HG03354 (cell line): ENCODE results near the gene UGT1A5.

Experiments
- ATAC-seq: cut with Tn5 transposase; IDR thresholded peaks from one replicate; pipeline ENCODE4 v1.9.1; 2021; ENCODE audit warnings: mild to moderate bottlenecking; ENCODE audit not compliant: unreplicated experiment, poor library complexity, severe bottlenecking

UGT1A5 gene

GRCh38 chr2:233712611-233713261 lies at the start of gene UGT1A5:
Gene UGT1A5 (plus strand): TSS chr2:233712907. CDS start chr2:233712992, 85 bp downstream.
- ATAC-seq = no peak

- ATAC-seq = no peak
These were observed 48.8 kb upstream of the UGT1A5 start for GRCh38 chr2:233663911-233664310.

DNA sequence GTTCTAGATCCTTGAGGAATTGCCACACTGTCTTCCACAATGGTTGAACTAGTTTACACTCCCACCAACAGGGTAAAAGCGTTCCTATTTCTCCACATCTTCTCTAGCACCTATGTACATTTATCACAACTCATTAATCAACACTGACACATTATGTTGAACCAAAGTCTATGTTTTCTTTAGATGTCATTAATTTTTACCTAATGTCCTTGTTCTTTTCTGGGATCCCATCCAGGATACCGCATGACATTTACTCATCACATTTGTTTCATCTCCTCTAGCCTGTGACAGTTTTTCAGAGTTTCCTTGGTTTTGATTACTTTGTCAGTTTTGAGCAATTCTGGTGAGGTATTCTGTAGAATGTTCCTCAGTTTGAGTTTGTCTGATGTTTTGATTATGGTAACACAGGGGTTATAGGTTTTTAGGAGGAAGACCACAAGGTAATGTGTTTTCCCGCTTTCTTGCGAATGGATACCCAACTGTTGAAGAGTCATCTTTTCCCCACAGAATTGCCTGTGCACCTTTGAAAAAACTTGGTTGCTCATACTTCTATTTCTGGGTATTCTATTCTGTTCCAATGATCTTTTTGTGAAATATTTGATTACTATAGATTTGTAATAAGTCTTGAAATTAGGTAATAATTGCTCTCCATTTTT lies 44.0 kb upstream of the UGT1A5 start:
- no peak for ATAC-seq

DNA sequence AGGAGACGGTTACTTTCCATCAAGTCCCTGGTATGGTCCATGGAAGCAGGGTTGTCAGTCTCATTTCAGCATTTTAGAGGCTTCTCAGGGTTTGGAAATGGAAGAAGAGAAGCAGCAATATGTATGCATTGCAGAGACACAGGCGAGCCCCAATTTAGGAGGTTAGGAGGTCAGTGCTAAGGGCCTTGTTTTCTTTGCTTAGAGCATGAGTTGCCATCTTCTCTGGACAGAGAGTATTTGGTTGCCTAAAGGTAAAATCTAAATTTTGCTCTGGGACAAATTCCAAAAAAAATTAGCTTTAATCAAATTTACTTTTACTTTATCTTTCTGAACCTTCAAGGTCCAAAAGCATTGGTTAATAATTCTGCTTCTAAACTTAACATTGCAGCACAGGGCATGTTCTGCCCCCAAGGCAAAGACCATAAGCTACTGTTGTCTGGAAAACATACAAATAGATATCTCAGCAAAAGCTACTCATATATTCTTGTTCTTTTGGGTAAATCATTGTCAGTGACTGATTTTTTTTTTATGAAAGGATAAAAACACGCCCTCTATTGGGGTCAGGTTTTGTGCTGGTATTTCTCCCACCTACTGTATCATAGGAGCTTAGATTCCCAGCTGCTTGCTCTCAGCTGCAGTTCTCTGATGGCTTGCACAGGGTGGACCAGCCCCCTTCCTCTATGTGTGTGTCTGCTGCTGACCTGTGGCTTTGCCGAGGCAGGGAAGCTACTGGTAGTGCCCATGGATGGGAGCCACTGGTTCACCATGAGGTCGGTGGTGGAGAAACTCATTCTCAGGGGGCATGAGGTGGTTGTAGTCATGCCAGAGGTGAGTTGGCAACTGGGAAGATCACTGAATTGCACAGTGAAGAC lies 41.2 kb upstream of the UGT1A5 start, which contains the start of gene UGT1A9:
UGT1A9 (plus strand) TSS at position 609 of the 872 bp plus-strand sequence; CDS start at position 646, 37 bp downstream.
- no peak for ATAC-seq

- ATAC-seq = no peak
These were observed 39.8 kb upstream of the UGT1A5 start for GRCh38 chr2:233672886-233673285.

DNA sequence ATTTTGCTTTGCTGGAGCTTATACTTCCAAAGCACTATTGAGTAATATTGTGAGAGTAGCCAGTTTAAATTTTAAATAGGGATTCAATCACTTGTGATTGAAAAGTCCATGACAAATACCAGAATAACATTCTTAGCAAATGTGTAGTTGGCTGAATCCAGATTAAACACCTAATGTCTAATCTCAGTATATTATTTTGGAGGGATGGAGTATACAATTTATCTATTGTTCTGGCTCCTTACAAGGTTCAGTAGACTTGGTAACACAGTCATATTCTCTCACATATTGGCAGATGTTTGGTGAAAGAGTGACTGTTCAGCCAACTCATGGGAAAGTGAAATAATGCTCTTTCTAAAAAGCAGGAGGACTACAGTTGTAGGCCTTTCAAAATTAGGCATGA lies 38.8 kb upstream of the UGT1A5 start:
- no peak for ATAC-seq

DNA sequence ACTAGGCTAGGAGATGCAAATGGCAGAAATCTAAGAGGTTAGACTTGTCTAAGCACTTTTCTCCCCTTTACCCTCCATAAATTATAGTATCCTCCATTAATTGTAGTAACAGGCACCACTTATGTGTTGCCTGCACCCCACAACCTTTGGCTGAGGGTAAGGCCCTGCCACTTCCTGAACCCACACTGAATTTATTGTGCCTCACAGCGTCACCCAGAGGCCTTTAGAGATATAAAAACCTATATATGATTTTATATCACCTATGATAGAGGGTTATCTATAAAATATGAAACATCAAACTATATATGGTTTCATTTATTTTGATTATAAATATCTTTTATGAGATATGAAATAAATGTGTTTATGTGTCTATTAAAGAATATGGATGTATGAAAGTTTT lies 38.4 kb upstream of the UGT1A5 start:
- ATAC-seq = no peak

- no peak for ATAC-seq
These were observed 37.7 kb upstream of the UGT1A5 start for GRCh38 chr2:233674995-233675394.

- no peak for ATAC-seq
These were observed 36.7 kb upstream of the UGT1A5 start for GRCh38 chr2:233676046-233676445.

DNA sequence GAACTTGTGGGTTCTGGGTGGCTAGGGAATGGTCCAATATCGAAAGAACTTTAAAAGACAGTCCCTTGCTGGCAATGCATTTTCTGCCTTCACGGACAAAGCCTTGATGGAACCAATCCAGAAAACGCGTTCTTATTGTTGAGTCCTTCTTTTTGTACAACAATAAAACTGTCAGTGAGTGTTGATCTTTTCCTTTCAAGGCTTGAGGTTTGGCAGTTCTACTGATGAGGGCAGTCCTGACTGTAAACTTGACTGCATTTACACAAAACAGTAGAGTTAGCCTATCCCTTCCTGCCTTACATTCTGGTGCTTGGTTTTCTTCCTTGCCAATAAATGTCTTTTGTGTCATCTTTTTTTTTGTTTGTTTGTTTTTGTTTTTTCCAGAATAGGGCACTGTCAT lies 33.5 kb upstream of the UGT1A5 start:
- ATAC-seq = no peak

DNA sequence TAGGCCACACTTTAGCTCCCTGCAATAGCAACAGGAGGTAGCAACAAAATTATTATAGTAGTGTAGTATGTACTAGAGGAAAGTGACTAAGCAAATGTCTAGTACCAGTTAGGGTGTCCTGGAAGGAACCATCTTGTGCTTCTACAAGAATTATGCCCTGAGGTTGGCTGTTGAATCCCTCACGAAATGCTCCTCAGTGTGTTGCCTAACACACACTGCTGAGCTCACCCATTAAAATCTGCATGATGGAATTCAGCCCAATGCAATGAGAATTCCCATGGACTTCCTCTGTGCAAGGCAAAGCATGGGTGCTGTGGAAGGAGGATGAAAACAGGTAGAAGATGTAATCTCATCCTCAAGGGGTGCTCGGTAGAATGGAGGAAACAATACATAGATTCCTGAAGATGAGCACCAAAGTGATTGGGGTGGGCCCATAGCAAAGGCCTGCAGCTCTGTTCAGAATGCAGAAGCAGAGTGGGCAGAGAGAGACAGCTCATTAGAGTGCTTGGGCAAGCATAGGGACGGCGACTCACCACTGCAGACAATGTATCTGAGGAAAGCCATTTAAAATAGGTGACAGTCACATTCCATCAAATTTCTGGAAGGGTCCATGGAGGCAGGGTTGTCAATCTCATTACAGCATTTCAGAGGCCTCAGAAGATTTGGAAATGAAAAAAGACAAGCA lies 32.2 kb upstream of the UGT1A5 start:
- ATAC-seq = no peak

DNA sequence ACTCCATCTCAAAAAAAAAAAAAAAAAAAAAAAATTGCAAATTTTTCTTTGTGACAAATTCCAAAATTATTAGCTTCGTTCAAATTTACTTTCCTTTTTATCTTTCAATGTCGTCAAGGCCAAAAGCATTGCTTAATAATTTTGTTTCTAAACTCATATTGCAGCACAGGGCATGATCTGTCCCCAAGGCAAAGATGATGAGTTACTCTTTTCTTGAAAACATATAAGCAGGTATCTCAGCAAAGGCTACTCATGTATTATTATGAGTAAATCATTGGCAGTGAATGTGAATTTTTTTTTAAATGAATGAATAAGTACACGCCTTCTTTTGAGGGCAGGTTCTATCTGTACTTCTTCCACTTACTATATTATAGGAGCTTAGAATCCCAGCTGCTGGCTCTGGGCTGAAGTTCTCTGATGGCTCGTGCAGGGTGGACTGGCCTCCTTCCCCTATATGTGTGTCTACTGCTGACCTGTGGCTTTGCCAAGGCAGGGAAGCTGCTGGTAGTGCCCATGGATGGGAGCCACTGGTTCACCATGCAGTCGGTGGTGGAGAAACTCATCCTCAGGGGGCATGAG lies 31.1 kb upstream of the UGT1A5 start, which contains the start of gene UGT1A7:
UGT1A7 (plus strand) TSS at position 381 of the 579 bp plus-strand sequence; CDS start at position 418, 37 bp downstream.
- no peak for ATAC-seq

GRCh38 chr2:233684640-233685039 lies 28.1 kb upstream of the UGT1A5 start:
- no peak for ATAC-seq

DNA sequence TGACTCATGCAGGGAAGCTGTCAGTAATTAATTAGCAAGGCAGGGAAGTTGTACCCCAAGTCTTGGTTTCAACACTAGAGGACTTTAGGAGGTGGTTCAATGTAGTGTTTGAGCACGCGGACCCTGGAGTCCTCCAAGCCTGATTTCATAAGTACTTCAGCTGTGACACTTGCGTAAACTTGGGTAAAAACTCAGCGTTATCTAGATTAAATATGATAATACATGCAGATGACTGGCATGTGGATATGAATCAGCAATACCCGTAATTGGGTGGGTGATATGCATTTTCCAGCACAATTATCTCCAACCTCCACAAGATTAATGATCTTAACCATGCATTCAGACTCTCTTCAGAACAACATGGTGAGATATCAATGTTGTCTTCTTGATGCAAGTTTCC lies 25.8 kb upstream of the UGT1A5 start:
- no peak for ATAC-seq

DNA sequence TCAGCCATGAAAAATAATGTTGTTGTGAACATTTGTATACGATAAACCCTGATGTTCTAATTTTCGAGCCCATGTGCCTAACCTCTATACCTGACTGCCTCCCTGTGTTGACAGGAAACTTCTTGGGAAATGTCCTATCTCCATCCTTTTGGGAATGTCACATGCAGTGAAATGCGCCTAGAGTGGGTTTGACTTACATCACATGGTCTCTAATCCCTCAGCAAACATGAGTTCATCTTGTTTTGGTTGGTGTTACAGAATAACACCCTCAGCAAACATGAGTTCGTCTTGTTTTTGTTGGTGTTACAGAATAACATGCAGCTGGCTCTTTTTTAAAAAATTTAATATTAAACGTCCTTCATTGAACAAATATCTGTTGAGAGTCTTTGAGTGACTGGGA lies 24.4 kb upstream of the UGT1A5 start:
- no peak for ATAC-seq

DNA sequence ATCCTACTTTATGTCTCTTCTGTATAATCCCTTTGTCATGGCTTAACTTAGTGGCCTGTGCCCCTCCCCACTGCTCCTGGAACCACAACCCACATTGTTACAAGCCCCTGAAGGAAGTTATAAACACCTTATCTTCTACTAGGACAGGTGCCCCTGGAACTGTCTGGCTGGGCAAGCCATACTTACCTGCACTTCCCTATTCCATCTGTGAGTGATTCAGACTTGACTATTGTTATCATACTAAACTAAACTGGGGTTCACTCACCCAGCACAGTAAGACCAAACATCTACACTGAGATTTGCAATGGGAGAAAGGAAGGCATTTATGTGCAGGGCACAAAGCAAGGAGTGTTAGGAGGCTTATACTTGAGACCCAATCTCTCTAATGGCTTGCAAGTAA lies 23.7 kb upstream of the UGT1A5 start:
- ATAC-seq = no peak

DNA sequence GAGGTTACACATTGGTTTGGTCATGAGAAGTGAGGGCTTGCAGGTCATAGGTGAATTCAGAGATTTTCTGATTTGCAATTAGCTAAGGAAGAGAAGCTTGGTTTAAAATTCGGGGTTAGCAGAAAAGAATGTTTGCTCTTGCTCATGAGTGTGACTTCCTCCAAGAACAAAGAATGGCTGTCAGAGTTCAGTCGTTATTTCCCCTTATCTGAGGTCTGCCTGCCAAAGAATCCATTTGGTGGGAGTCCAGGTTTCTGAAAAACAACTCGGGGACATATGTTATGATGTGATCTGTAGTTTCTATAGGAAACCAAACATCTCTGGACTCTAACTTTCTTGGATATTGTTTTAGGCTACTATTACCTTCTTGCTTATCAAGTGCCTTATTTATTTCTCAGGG lies 23.2 kb upstream of the UGT1A5 start:
- no peak for ATAC-seq

GRCh38 chr2:233690444-233690843 lies 22.3 kb upstream of the UGT1A5 start:
- ATAC-seq = no peak
